Tibial artery (tissue), 4 donors: ENCODE measurements around the gene EPGN.

Experiments
- DNase-seq, 2 donors: peaks; one replicate each; pipeline ENCODE4 v3.0.0-alpha.2; 2019
- H3K27ac ChIP-seq, 2 donors: fragments of 200-600 bp; sonication (generic) in 1 of 2; 1 replicate in 1 of 2; 2 replicates in 1 of 2; pipeline ENCODE4 v1.5.1; 2018 to 2019; ENCODE audit warnings: mild to moderate bottlenecking in 1 of 2
- H3K27me3 ChIP-seq, 2 donors: fragments of 200-600 bp; sonication (generic) in 1 of 2; one replicate each; pipeline versions ENCODE4 v1.5.1 to v1.6.0; 2016 to 2019
- H3K36me3 ChIP-seq, 3 donors: fragments of 200-600 bp; sonication (generic) in 2 of 3; one replicate each; pipeline ENCODE4 v1.5.1; 2016 to 2019; ENCODE audit warnings: mild to moderate bottlenecking in 2 of 3
- H3K4me1 ChIP-seq, 4 donors: fragments of 200-600 bp; sonication (generic) in 2 of 4; 1 replicate in 3 of 4; 2 replicates in 1 of 4; pipeline ENCODE4 v1.5.1; 2016 to 2019
- H3K4me3 ChIP-seq, 2 donors: fragments of 200-600 bp; sonication (generic) in 1 of 2; 1 replicate in 1 of 2; 2 replicates in 1 of 2; pipeline ENCODE4 v1.5.1; 2018 to 2019; ENCODE audit warnings: mild to moderate bottlenecking in 2 of 2
- H3K9me3 ChIP-seq, 3 donors: fragments of 200-600 bp; sonication (generic) in 1 of 3; one replicate each; pipeline ENCODE4 v1.5.1; 2016 to 2019
- CTCF ChIP-seq, 2 experiments: fragments of 200-600 bp in 1 of 2; fragments of 450-650 bp in 1 of 2; IDR thresholded peaks; one replicate each; pipeline ENCODE4 v1.5.1; 2017 to 2019; ENCODE audit warnings: antibody characterized with exemption in 2 of 2, mild to moderate bottlenecking in 1 of 2, moderate library complexity in 1 of 2
- intact Hi-C: fragments of 100-400 bp; cut with DNase I; formaldehyde crosslinking; loops from one replicate; pipeline ENCODE4 v1.15.0; 2023; ENCODE audit warnings: low total_unique reads

The EPGN gene

GRCh38 chr4:74330295-74330750 lies 22.1 kb downstream of the EPGN start:
- TF ChIP-seq CTCF (IDR thresholded peaks at IDR 0.05): no peak
- H3K36me3 ChIP-seq: no peaks in the 10 kb centered on the region

GRCh38 chr4:74331252-74331651 lies 23.0 kb downstream of the EPGN start:
- no peak for TF ChIP-seq CTCF (IDR thresholded peaks at IDR 0.05)
- Histone ChIP-seq H3K4me1 (no peaks in the 10 kb centered on the region), H3K4me3 (no peak overlapping the region), H3K27me3 (no peaks in the 10 kb centered on the region), H3K27ac (no peak overlapping the region), H3K9me3 (no peaks in the 10 kb centered on the region), H3K36me3 (no peaks in the 10 kb centered on the region)
- intact Hi-C loops: no loop called here
- no peak for DNase-seq

More at GRCh38 chr4:74330295-74330750, 22.1 kb downstream of the EPGN start:
- DNase-seq: no peak
- Histone ChIP-seq H3K27me3 (no peaks in the 10 kb centered on the region), H3K4me3 (no peak overlapping the region), H3K4me1 (no peaks in the 10 kb centered on the region), H3K9me3 (no peaks in the 10 kb centered on the region), H3K27ac (no peak overlapping the region)
- intact Hi-C loops: no loop called here

GRCh38 chr4:74331944-74332343 lies 23.7 kb downstream of the EPGN start:
- H3K36me3 ChIP-seq: no peaks in the 10 kb centered on the region
- TF ChIP-seq CTCF (IDR thresholded peaks at IDR 0.05): no peak
- DNase-seq: no peak
- H3K27me3 ChIP-seq: no peaks in the 10 kb centered on the region
- H3K4me3 ChIP-seq: no peak overlapping the region
- no peaks in the 10 kb centered on the region for H3K9me3 ChIP-seq
- no peak overlapping the region for H3K27ac ChIP-seq
- intact Hi-C loops: no loop called here
- H3K4me1 ChIP-seq: no peaks in the 10 kb centered on the region

GRCh38 chr4:74334636-74335035 lies 26.4 kb downstream of the EPGN start:
- no peak for TF ChIP-seq CTCF (IDR thresholded peaks at IDR 0.05)
- Histone ChIP-seq H3K9me3 (no peaks in the 10 kb centered on the region), H3K4me3 (no peak overlapping the region)

GRCh38 chr4:74335341-74336021 lies 27.2 kb downstream of the EPGN start:
- intact Hi-C loops: no loop called here
- TF ChIP-seq CTCF (IDR thresholded peaks at IDR 0.05): no peak
- H3K4me1 ChIP-seq: no peaks in the 10 kb centered on the region
- no peak overlapping the region for H3K27ac ChIP-seq
- no peaks in the 10 kb centered on the region for H3K36me3 ChIP-seq
- DNase-seq: no peak
- no peaks in the 10 kb centered on the region for H3K27me3 ChIP-seq
- H3K4me3 ChIP-seq: no peak overlapping the region
- H3K9me3 ChIP-seq: no peaks in the 10 kb centered on the region

More at GRCh38 chr4:74334636-74335035, 26.4 kb downstream of the EPGN start:
- DNase-seq: no peak
- Histone ChIP-seq H3K27ac (no peak overlapping the region), H3K27me3 (no peaks in the 10 kb centered on the region), H3K36me3 (no peaks in the 10 kb centered on the region), H3K4me1 (no peaks in the 10 kb centered on the region)
- intact Hi-C loops: no loop called here
